AG04450 (cell line): ENCODE measurements around the gene OTUD5. TPM values are rescaled to one million over a fixed set of nuclear protein-coding genes. Genes with fewer than 3 reads are reported as not detected.
A peak's percentile ranks its signal among the peaks of the same experiment; 100 is the strongest.

Source experiments
- CTCF ChIA-PET: fragments of 300-600, 350-600 bp; formaldehyde crosslinking; extraction: SDS; loops from one replicate; lab custom pipeline; 2022; ENCODE audit warnings: antibody characterized with exemption, inconsistent platforms; lab: Charles Lee
- POLR2A ChIA-PET: fragments of 350-600 bp; formaldehyde crosslinking; extraction: SDS; loops from one replicate; lab custom pipeline; 2021; ENCODE audit warnings: antibody characterized with exemption, inconsistent platforms; lab: Yijun Ruan, JAX
- DNase-seq: peaks from one replicate; pipeline ENCODE4 v3.0.0-alpha.2; 2011; ENCODE audit warnings: low read depth, low spot score
- H3K27ac ChIP-seq: one replicate; pipeline ENCODE4 v1.5.1; 2012; ENCODE audit warnings: low read depth, low read length, control low read depth
- H3K27me3 ChIP-seq: one replicate; pipeline ENCODE4 v1.6.0; 2012; ENCODE audit warnings: low read length; ENCODE audit not compliant: control insufficient read depth, insufficient read depth
- H3K4me3 ChIP-seq: 2 replicates; pipeline ENCODE4 v1.5.1; 2011; ENCODE audit warnings: mild to moderate bottlenecking, low read depth, low read length, control low read depth
- H3K9me3 ChIP-seq: 2 replicates; pipeline ENCODE4 v1.5.1; 2012; ENCODE audit warnings: low read length; ENCODE audit not compliant: control insufficient read depth, insufficient read depth
- polyA plus RNA-seq: library from polyadenylated mRNA; depleted of rRNA; stranded (reverse); fragments of >200 nt; gene quantifications from 2 replicates; pipeline ENCODE4 v1.2.3, GENCODE V29; 2011
- TF ChIP-seq, protein P1 (sequence below): IDR thresholded peaks from 2 replicates; pipeline ENCODE4 v1.5.1; 2011; ENCODE audit warnings: low read depth, low read length, control low read depth, inconsistent platforms

OTUD5 gene
- polyA plus RNA-seq, 1 experiment, result 52.0 TPM

- no peaks in the 10 kb centered on the region for H3K27me3 ChIP-seq
- H3K27ac ChIP-seq, result peak overlapping the region; percentile 98
- POLR2A ChIA-PET, result interaction anchor here (0.6 to 1.6 kb wide), 5 partner anchors 13 to 282 kb away, joined by 3 to 20 read pairs (median 9); partner anchors contain the start of genes KCND1 and TFE3
- H3K9me3 ChIP-seq, result no peaks in the 10 kb centered on the region
- H3K4me3 ChIP-seq, result peak overlapping the region; percentile 77
- CTCF ChIA-PET, result interaction anchor here (0.6 to 3.1 kb wide), 4 partner anchors 14 to 198 kb away, joined by 3 to 12 read pairs (median 3); partner anchors contain the start of gene KCND1
- DNase-seq, result peak; percentile 96
- TF ChIP-seq, protein P1, sequence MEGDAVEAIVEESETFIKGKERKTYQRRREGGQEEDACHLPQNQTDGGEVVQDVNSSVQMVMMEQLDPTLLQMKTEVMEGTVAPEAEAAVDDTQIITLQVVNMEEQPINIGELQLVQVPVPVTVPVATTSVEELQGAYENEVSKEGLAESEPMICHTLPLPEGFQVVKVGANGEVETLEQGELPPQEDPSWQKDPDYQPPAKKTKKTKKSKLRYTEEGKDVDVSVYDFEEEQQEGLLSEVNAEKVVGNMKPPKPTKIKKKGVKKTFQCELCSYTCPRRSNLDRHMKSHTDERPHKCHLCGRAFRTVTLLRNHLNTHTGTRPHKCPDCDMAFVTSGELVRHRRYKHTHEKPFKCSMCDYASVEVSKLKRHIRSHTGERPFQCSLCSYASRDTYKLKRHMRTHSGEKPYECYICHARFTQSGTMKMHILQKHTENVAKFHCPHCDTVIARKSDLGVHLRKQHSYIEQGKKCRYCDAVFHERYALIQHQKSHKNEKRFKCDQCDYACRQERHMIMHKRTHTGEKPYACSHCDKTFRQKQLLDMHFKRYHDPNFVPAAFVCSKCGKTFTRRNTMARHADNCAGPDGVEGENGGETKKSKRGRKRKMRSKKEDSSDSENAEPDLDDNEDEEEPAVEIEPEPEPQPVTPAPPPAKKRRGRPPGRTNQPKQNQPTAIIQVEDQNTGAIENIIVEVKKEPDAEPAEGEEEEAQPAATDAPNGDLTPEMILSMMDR, result no peak
These were observed 624 bp upstream of the OTUD5 start for GRCh38 chrX:48957827-48958634.

DNA sequence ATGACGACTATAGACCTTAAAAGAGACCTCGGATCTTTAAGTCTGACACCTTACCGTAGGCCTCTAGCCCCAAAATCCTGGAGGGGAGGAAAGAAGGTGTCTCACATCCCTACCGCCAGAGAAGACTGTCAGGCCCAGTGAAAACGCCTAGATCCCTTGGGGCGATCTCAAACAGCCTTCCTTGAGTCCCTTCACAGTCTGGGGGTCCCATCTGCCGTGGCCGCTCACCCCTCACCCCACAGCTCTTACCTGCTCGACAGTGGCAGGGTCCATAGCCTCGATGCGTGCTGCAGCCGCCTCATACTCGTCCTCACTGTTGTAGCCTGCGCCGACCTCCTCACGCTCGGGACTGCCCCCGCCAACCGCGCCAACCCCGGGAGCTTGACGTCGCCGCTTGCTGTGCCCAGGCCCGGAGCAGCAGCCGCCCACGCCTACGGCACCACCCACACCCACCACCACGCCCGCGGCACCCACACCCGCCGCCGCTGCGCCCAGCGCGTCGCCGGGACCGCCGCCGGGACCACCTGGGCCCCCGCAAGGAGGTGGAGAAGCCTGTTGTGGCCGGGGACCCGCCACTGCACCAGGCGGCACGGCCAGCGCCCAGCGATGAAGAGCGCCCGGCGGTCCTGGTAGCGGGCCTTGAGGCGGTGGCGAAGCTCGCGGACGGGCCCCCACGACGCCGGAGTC, 536 bp downstream of the OTUD5 start:
- peak overlapping the region; percentile 77 for H3K4me3 ChIP-seq
- TF ChIP-seq, protein P1, result no peak
- no peaks in the 10 kb centered on the region for H3K9me3 ChIP-seq
- H3K27me3 ChIP-seq, result no peaks in the 10 kb centered on the region
- ChIA-PET POLR2A (no interaction called here), CTCF (interaction anchor here (3.0 kb wide), 1 partner anchor 11 kb away, joined by 13 read pairs; no protein-coding TSS in a partner anchor)
- no peak for DNase-seq
- no peak overlapping the region for H3K27ac ChIP-seq

DNA sequence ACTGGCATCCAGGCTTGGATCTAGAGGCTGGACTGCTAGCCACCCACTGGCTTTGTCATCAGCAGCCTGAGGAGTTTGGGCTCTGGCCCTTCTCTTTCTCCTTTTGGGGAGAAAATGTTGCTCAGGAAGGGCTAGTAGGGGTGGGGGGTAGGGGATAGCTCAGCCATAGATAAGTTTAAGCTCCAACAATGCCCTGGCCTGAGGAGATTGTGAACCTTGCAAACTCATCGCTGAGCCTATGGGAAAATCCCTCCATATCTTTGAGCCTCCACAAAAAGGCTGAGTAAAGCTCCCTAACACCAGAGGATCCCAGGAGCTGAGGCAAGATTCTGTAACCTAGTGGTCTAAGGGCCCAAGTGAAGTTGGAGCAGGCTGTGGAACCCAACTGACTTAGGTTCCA, 8.8 kb downstream of the OTUD5 start:
- Histone ChIP-seq H3K4me3 (no peak overlapping the region), H3K27ac (no peak overlapping the region), H3K9me3 (no peaks in the 10 kb centered on the region), H3K27me3 (no peaks in the 10 kb centered on the region)
- TF ChIP-seq, protein P1, result no peak
- DNase-seq, result no peak
- ChIA-PET POLR2A (no interaction called here), CTCF (no interaction called here)

DNA sequence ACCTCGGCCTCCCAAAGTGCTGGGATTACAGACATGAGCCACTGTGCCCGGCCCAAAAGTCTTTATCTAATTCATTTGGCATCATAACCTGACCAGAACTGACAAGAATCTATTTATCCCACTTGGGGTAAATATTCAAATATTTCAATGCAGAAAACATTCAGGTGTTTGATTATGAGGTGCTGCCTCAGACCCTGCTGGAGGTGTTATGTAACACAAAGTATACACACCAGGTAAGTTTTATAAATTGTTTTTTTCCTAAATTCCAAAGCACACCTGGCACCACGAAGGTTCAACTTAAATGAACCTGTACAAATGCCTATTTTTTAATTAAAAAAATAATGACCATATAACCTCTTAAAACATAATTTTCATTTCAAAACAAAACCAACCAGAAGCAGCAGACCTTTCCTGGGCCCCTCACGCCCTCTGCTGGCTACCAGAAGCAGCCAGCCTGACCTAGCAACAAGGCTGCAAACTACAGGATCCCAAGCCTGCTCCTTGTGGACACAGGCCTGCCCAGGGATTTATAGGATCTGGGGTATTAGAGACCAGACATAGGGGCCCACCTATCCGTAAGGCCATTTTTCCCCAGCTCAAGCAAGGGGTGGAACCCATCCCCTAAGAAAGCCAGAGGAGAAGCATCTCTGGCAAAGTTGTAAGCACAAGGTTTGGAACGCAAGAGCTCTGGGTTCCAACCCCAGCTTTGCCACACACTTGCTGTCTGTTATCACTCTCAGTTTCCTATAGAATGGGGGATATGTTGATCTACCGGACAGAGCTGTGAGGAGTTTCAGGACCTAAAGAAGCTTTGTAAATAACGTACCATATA, 11.7 kb downstream of the OTUD5 start:
- ChIA-PET POLR2A (no interaction called here), CTCF (interaction anchor here (0.5 to 1.4 kb wide), 7 partner anchors 10 to 297 kb away, joined by 3 to 13 read pairs (median 5); no protein-coding TSS in a partner anchor)
- Histone ChIP-seq H3K9me3 (no peaks in the 10 kb centered on the region), H3K27ac (no peak overlapping the region), H3K27me3 (no peaks in the 10 kb centered on the region), H3K4me3 (no peak overlapping the region)
- TF ChIP-seq, protein P1, result peak; percentile 74
- peak; percentile 4 for DNase-seq
